Rectal smooth muscle tissue (tissue), 1 donor: ENCODE data around the gene YWHAG.
"Not testable (repeated sequence)": the region's sequence is repeated elsewhere in the genome, so short reads cannot be mapped to it uniquely, and the experiment has no call there.

Experiments used
- H3K27ac ChIP-seq: one replicate; pipeline ENCODE4 v1.7.0; 2013; ENCODE audit warnings: low read depth, low read length, inconsistent platforms
- H3K27me3 ChIP-seq: one replicate; pipeline ENCODE4 v1.7.0; 2013; ENCODE audit warnings: low read length; ENCODE audit not compliant: control insufficient read depth, insufficient read depth
- H3K36me3 ChIP-seq: one replicate; pipeline ENCODE4 v1.7.0; 2013; ENCODE audit warnings: low read length; ENCODE audit not compliant: control insufficient read depth, insufficient read depth
- H3K4me1 ChIP-seq: one replicate; pipeline ENCODE4 v1.7.0; 2013; ENCODE audit warnings: low read length; ENCODE audit not compliant: control insufficient read depth, insufficient read depth
- H3K4me3 ChIP-seq: one replicate; pipeline ENCODE4 v1.7.0; 2013; ENCODE audit warnings: low read length
- H3K9ac ChIP-seq: one replicate; pipeline ENCODE4 v1.7.0; 2013; ENCODE audit warnings: low read length

Gene YWHAG

DNA sequence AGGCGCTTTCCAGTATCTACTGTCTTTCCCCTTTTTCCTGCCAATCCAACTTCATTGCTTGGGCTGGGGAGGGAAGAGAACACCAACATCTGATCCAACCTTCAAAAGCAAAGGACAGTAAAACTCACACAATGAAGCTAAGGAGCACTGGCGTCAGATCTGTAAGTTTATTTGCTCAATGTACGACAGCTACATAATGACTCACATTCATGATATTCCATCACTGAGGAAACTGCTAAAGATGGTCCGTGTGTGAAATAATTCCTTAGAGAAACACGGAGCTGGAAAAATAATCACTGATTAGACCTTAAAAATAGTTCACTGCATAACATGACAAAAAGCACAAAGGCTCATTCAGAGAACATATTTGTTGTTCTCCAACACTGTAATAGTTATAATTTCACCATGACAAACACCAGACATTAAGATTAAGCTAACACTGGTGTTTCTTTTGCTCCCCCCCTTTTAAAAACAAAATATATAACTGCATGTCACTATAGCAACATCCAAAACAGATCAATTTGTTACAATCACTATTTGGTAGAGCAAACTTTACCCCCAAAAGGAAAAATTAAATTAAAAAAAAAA is 32.1 kb downstream of the YWHAG start:
- H3K36me3 ChIP-seq: peaks cover 14% of the 10 kb centered on the region
- no peak overlapping the region for H3K4me3 ChIP-seq
- H3K4me1 ChIP-seq: no peaks in the 10 kb centered on the region
- H3K9ac ChIP-seq: no peak overlapping the region
- H3K27me3 ChIP-seq: no peaks in the 10 kb centered on the region
- no peak overlapping the region for H3K27ac ChIP-seq

DNA sequence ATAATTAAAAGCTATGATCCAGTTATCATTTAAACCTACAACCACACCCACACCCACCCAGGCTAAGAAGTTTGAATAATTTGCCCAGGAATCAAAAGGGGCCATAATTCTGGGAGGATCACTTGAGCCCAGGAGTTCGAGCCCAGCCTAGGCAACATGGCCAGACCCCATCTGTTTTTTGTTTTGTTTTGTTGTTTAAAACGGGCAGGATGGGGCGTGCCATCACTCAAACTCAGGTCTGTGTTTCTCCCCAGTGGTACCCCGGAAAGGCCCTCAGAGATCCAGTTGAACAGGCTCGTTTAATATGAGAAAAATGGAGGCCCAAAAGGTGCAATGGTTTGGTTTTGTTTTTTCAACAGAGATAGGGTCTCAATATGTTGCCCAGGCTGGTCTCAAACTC is 33.0 kb downstream of the YWHAG start:
- H3K27me3 ChIP-seq: no peaks in the 10 kb centered on the region
- H3K9ac ChIP-seq: no peak overlapping the region
- no peak overlapping the region for H3K27ac ChIP-seq
- H3K4me3 ChIP-seq: no peak overlapping the region
- peaks cover 14% of the 10 kb centered on the region for H3K36me3 ChIP-seq
- H3K4me1 ChIP-seq: no peaks in the 10 kb centered on the region

DNA sequence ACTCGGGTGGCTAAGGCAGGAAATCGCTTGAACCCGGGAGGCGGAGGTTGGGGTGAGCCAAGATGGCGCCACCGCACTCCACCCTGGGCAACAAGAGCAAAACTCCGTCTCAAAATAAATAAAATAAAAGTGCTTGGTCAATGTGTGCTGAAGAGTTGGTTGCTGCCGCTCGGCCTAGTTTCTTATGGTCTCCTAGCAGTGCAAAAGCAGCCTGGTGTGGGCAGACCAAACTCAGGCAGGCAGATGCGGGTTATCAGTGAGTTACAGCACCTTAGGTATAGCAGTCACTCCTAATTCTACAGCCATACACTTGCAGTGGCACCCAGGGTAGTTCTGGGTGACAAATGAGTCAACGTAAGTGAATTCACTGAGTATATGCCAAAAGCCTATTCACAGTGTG is 33.7 kb downstream of the YWHAG start:
- Histone ChIP-seq H3K27ac (no peak overlapping the region), H3K4me1 (no peaks in the 10 kb centered on the region), H3K36me3 (peaks cover 14% of the 10 kb centered on the region), H3K4me3 (no peak overlapping the region), H3K27me3 (no peaks in the 10 kb centered on the region), H3K9ac (no peak overlapping the region)

DNA sequence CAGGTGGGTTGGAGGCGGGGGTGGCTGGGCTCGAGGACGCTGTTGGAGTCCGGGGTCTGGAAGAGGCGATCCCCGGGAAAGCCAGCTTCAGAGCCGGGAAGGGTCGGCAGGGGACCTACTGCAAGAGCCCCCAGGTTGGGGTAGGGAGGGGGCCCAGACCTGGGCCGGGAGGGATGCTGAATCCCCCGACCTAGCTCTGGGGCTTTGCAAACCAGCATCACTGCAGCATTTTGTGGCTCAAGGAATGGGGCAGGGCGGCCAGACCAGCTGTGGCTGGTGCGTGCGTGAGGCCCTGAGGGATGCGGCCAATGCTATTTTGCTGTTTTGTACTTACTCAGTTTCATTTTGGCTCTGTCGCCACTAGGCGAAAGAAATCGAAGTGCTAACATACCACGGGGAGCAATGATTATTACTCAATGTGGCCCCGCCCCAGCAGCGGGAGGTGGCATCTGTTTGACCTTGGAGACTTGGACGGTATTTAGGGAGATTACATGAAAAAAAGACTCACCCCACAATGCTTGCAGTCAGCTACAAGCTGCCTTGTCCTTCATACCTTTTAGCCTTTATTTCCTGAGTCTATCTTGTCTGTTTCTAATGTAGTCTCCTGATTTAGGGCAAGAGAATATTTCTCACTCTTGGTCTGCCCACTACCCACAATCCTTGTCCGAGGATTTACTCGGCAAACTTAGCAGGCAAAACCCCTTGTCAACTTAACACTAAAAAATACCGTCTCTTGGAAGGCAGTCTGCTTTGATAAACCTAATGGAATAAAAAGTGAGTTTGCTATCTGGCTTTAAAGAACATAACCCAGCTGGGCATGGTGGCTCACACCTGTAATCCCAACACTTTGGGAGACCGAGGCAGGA is 40.1 kb downstream of the YWHAG start:
- Histone ChIP-seq H3K27me3 (no peaks in the 10 kb centered on the region), H3K4me3 (peak overlapping the region; percentile 92), H3K36me3 (no peaks in the 10 kb centered on the region), H3K27ac (peak overlapping the region; percentile 81), H3K9ac (peak overlapping the region; percentile 82), H3K4me1 (peaks cover 8% of the 10 kb centered on the region)

DNA sequence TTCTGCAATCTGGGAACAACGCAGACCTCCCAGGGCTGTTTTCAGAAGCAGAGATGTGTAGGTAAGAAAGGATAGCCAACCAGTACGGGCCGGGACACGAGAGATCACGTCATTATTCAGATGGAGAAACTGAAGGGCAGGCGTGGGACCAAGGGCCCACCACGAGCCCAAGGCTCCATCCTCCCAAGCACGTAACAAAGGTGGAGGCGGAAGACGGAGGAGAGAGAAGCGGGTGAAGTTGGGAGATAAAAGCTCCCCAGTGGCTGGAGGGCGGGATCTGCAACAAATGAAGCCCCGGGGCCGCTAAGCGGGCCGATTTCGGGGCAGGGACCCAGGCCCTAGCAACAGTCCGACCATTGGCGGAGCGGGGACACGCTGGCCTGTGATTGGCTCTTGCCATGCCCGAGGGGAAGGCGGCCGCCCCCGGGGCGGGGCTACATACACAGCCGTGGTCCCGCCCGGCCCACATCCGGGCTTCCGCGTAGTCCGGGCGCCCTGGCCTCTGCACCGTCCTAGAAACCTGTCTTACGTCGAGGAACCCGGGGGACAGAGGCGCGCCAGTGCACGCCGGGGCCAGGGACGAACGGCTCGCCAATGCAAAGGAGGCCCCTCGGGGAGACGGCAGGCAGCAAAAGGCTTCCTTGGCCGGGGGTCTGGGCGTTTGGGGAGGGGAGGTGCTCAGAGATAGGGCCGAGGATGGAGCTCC is 40.9 kb downstream of the YWHAG start:
- Histone ChIP-seq H3K27me3 (no peaks in the 10 kb centered on the region), H3K9ac (peak overlapping the region; percentile 82), H3K4me1 (peaks cover 8% of the 10 kb centered on the region), H3K4me3 (peak overlapping the region; percentile 92), H3K36me3 (no peaks in the 10 kb centered on the region), H3K27ac (peak overlapping the region; percentile 89)

DNA sequence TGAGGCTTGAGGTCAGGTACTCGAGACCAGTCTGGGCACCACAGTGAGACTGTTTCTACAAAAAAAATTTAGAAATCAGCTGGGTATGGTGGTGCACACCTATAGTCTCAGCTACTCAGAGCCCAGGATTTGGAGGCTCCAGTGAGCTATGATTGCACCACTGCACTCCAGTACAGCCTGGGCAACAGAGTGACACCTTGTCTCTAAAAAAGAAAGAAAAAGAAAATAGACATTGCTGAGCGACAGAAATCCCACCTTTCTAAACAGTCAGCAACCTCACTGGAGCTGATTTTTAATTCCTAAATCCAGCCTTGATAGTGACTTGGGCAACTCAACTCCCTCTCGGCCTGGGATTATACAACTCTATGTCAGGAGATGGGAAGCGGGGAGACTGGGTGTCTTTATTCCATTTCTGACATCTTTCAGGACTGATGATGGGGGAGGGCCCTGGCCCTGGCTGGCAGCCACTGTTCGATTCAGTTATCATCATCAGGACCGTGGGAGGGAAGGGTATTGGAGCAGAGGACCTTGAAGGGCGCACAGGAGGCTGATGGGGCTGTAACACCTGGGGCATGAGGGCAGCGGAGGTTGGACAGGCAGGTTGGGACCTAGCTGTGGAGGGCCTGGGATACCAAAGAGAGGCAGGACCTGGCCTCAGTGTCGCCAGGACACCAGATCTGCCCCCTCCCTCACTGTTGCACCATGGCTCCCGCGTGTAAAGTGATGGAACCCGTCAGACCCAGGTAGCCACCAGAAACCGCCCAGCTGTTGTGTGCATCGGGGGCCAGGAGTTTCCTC is 41.6 kb downstream of the YWHAG start:
- Histone ChIP-seq H3K27ac (peak overlapping the region; percentile 89), H3K4me3 (peak overlapping the region; percentile 83), H3K27me3 (no peaks in the 10 kb centered on the region), H3K36me3 (no peaks in the 10 kb centered on the region), H3K9ac (peak overlapping the region; percentile 26), H3K4me1 (peaks cover 8% of the 10 kb centered on the region)

DNA sequence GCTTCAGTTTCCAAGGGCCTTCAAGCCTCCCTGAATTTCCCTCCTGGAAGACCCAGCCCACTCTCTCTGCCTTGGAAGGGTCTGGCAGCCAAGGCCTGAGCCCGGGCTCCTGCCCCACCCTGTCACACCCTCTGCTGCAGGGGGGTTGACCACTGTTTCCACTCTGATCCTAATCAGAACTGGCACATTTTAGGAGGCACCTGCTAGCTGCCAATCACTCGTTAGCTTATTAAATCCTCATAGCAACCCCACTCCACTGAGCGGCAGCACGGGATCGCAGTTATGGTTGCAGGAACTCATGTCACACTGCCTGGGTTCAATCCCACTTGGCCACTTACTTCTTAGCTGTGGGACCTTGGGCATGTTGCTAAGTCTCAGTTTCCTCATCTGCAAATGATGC is 43.4 kb downstream of the YWHAG start:
- no peaks in the 10 kb centered on the region for H3K27me3 ChIP-seq
- no peak overlapping the region for H3K4me3 ChIP-seq
- H3K9ac ChIP-seq: no peak overlapping the region
- H3K36me3 ChIP-seq: no peaks in the 10 kb centered on the region
- peaks cover 12% of the 10 kb centered on the region for H3K4me1 ChIP-seq
- no peak overlapping the region for H3K27ac ChIP-seq

DNA sequence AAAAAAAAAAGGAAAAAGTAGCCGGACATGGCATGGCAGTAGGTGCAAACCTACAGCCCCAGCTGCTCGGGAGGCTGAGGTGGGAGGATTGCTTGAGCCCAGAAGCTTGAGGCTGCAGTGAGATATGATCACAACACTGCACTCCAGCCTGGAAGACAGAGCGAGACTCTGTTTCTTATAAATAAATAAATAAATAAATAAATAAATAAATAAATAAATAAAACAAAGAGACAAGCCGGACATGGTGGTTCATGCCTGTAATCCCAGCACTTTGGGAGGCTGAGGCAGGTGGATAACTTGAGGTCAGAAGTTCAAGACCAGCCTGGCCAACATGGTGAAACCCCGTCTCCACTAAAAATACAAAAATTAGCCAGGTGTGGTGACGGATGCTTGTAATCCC is 44.1 kb downstream of the YWHAG start:
- not testable (repeated sequence) for H3K9ac ChIP-seq, H3K36me3 ChIP-seq, H3K27me3 ChIP-seq, H3K4me3 ChIP-seq, H3K27ac ChIP-seq
- H3K4me1 ChIP-seq: peaks cover 12% of the 10 kb centered on the region

DNA sequence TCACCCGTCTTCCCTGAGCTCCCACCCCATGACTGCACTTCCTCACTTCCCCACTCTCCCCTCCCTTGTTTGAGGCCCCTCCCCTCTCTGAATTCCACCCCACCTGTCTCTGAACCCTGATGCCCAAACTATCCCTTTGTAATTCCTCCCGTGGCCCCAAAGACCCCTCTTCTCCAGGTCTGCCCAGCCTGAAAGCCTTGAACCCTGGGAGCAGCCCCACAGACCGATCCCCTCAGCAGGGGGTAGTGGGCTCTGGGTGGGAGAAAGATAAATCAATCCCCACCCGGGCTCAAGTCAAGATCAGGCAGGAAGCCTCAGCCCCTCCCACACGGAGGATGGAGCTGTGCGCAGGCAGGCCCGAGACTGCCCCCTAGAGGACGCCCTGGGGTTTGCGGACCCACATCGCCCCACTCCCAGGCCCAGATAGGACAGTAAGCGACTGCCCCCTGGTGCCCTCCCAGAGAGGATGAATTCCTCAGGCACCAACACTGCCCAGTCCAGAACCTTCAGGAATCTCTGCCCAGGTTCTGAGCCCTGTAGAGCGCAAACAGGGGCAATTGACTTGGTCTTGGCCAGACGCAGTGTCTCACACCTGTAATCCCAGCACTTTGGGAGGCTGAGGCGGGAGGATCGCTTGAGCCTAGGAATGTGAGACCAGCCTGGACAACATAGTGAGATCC is 44.6 kb downstream of the YWHAG start:
- H3K27ac ChIP-seq: no peak overlapping the region
- H3K27me3 ChIP-seq: no peaks in the 10 kb centered on the region
- H3K9ac ChIP-seq: no peak overlapping the region
- no peaks in the 10 kb centered on the region for H3K36me3 ChIP-seq
- H3K4me1 ChIP-seq: peaks cover 12% of the 10 kb centered on the region
- no peak overlapping the region for H3K4me3 ChIP-seq

DNA sequence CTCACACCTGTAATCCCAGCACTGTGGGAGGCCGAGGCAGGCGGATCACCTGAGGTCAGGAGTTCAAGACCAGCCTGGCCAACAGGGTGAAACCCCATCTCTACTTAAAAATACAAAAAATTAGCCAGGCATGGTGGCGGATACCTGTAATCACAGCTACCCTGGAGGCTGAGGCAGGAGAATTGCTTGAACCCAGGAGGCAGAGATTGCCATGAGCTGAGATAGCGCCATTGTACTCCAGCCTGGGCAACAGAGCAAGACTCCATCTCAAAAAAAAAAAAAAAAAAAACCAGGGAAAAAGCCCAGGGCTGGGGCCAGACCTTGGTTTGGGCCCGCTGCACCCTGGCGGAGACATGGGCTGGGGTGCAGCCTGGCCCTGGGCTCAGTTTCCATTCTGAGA is 47.0 kb downstream of the YWHAG start:
- H3K9ac ChIP-seq, H3K4me3 ChIP-seq, H3K27ac ChIP-seq, H3K27me3 ChIP-seq, H3K36me3 ChIP-seq: not testable (repeated sequence)
- peaks cover 10% of the 10 kb centered on the region for H3K4me1 ChIP-seq

DNA sequence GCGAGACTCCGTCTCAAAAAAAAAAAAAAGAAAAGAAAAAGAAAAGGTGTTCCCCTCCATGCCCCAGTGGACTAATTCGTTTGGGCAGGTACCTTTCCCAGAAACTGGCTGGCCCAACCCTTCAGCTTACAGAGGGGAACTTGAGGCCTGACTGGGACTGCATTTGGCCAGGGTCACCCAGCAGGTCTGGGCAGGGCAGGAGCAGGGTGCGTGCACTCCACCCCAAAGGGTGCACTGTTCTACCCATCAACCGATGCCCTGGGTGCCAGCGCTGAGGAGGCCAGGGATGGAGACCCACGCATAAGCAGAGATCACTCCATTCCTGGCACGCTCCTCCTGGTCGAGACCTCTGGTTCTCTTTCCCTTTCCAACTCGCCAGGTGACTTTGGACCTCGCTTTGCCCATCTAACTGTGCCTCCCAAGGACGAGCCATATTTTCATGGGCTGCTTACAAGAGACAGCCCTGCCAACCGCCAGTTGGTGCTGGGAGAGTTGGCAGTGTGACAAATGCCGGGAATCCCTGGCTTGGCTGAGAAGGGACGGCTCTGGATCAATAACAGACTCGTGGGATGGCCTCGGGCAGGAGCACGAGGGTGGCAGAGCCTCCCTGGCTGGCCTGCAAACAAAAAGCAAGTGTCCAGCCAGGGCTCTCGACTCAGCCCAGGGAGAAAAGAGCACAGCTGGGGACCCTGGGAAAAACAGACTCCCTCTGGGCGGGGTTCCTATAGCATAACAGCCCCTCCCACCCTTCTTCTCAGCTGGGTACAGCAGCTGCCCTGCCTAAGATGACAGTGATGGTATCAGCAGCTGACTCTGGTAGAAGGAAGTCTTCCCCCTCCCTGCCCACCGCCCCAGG is 48.5 kb downstream of the YWHAG start:
- Histone ChIP-seq H3K27ac (peak overlapping the region; percentile 74), H3K36me3 (no peaks in the 10 kb centered on the region), H3K4me3 (no peak overlapping the region), H3K9ac (no peak overlapping the region), H3K27me3 (no peaks in the 10 kb centered on the region), H3K4me1 (peaks cover 17% of the 10 kb centered on the region)
